GM21723 (cell line): ENCODE results near the gene E2F6.
A peak's percentile ranks its signal among the peaks of the same experiment; 100 is the strongest.

Experiments used
- ATAC-seq: cut with Tn5 transposase; IDR thresholded peaks from one replicate; pipeline ENCODE4 v1.9.1; 2021; ENCODE audit warnings: mild to moderate bottlenecking, moderate library complexity; ENCODE audit not compliant: unreplicated experiment

Gene E2F6

GRCh38 chr2:11494310-11494709, 28.3 kb upstream of the E2F6 start:
- ATAC-seq, result no peak

- no peak for ATAC-seq
Measured at GRCh38 chr2:11493282-11493681, 27.3 kb upstream of the E2F6 start.

- ATAC-seq, result no peak
Measured at GRCh38 chr2:11492720-11493119, 26.8 kb upstream of the E2F6 start.

- no peak for ATAC-seq
Measured at GRCh38 chr2:11492244-11492643, 26.3 kb upstream of the E2F6 start.

GRCh38 chr2:11491348-11491933, 25.5 kb upstream of the E2F6 start:
- no peak for ATAC-seq

- no peak for ATAC-seq
Measured at GRCh38 chr2:11490194-11490593, 24.2 kb upstream of the E2F6 start.

- no peak for ATAC-seq
Measured at GRCh38 chr2:11488809-11489208, 22.8 kb upstream of the E2F6 start.

- ATAC-seq, result no peak
Measured at GRCh38 chr2:11483806-11484617, 18.1 kb upstream of the E2F6 start.

GRCh38 chr2:11482473-11483035, 16.6 kb upstream of the E2F6 start:
- ATAC-seq, result no peak

- no peak for ATAC-seq
Measured at GRCh38 chr2:11481789-11482472, 16.0 kb upstream of the E2F6 start.

GRCh38 chr2:11481426-11481788, 15.4 kb upstream of the E2F6 start:
- ATAC-seq, result no peak

GRCh38 chr2:11480859-11481258, 14.9 kb upstream of the E2F6 start:
- ATAC-seq, result no peak

- ATAC-seq, result no peak
Measured at GRCh38 chr2:11480406-11480805, 14.4 kb upstream of the E2F6 start.

GRCh38 chr2:11478899-11479605, 13.1 kb upstream of the E2F6 start:
- ATAC-seq, result no peak

GRCh38 chr2:11477994-11478393, 12.0 kb upstream of the E2F6 start:
- ATAC-seq, result peak; percentile 81

- no peak for ATAC-seq
Measured at GRCh38 chr2:11473659-11474433, 7.9 kb upstream of the E2F6 start.

- ATAC-seq, result no peak
Measured at GRCh38 chr2:11467749-11468148, 1.8 kb upstream of the E2F6 start.

GRCh38 chr2:11467129-11467649, 1.2 kb upstream of the E2F6 start:
- no peak for ATAC-seq

GRCh38 chr2:11466307-11467128, 557 bp upstream of the E2F6 start:
- ATAC-seq, result peak; percentile 28
